IMR-90 (cell line): Measurements from ENCODE around the gene KAZN. TPM values are rescaled to one million over a fixed set of nuclear protein-coding genes. Genes with fewer than 3 reads are reported as not detected.

Source experiments
- ATAC-seq: fragments of 200-7000 bp; cut with Tn5 transposase; 2 replicates; pipeline ENCODE4 v1.9.1; 2020; ENCODE audit warnings: low read depth, mild to moderate bottlenecking, moderate library complexity
- BruUV-seq: library from RNA; stranded (reverse); fragments of 400-500 nt; replicated peaks from 2 replicates; lab custom pipeline; 2021; lab: Mats Ljungman, UMichigan
- CTCF ChIA-PET: fragments of 300-600 bp; formaldehyde crosslinking; extraction: SDS; loops from one replicate; lab custom pipeline; 2021; ENCODE audit warnings: antibody characterized with exemption; lab: Yijun Ruan, JAX
- POLR2A ChIA-PET: fragments of 300-600 bp; sonication (Branson Sonifier 250); formaldehyde crosslinking; loops from one replicate; lab custom pipeline; 2022; ENCODE audit warnings: antibody characterized with exemption; ENCODE audit not compliant: unreplicated experiment; lab: Charles Lee
- DNase-seq: peaks from one replicate; pipeline ENCODE4 v3.0.0; 2013
- H2AFZ ChIP-seq: replicated peaks from 2 replicates; pipeline ENCODE3; 2013; ENCODE audit warnings: low read length, mild to moderate bottlenecking; ENCODE audit not compliant: poor library complexity
- H2AK5ac ChIP-seq: 2 replicates; pipeline ENCODE4 v1.6.1; 2013; ENCODE audit warnings: low read depth, low read length, inconsistent platforms
- H2AK9ac ChIP-seq: replicated peaks from 2 replicates; pipeline ENCODE3; 2013; ENCODE audit warnings: mild to moderate bottlenecking, low read depth, low read length, moderate library complexity; ENCODE audit not compliant: poor library complexity
- H2BK120ac ChIP-seq: 2 replicates; pipeline ENCODE4 v1.6.1; 2013; ENCODE audit warnings: low read depth, low read length, inconsistent platforms
- H2BK15ac ChIP-seq: 3 replicates; pipeline ENCODE4 v1.6.1; 2013; ENCODE audit warnings: low read depth, low read length, inconsistent platforms
- H2BK20ac ChIP-seq: 2 replicates; pipeline ENCODE4 v1.6.1; 2013; ENCODE audit warnings: low read depth, mild to moderate bottlenecking, inconsistent platforms, low read length, moderate library complexity
- H2BK5ac ChIP-seq: 2 replicates; pipeline ENCODE4 v1.6.1; 2013; ENCODE audit warnings: mild to moderate bottlenecking, low read depth, low read length, inconsistent platforms; ENCODE audit not compliant: poor library complexity, severe bottlenecking
- H3K14ac ChIP-seq: replicated peaks from 2 replicates; pipeline ENCODE4 v1.6.1; 2013; ENCODE audit warnings: low read depth, low read length, inconsistent platforms
- H3K18ac ChIP-seq: 2 replicates; pipeline ENCODE4 v1.6.1; 2013; ENCODE audit warnings: low read depth, low read length, control low read depth
- H3K23ac ChIP-seq: 2 replicates; pipeline ENCODE4 v1.6.1; 2013; ENCODE audit warnings: low read depth, low read length, inconsistent platforms
- H3K27ac ChIP-seq: 2 replicates; pipeline ENCODE4 v1.5.1; 2013; ENCODE audit warnings: mild to moderate bottlenecking, control low read depth, low read length; ENCODE audit not compliant: insufficient read depth
- H3K27me3 ChIP-seq: 2 replicates; pipeline ENCODE4 v1.6.1; 2013; ENCODE audit warnings: low read length; ENCODE audit not compliant: control insufficient read depth, insufficient read depth
- H3K36me3 ChIP-seq: 2 replicates; pipeline ENCODE4 v1.6.1; 2013; ENCODE audit warnings: low read length, mixed read lengths; ENCODE audit not compliant: control insufficient read depth, insufficient read depth
- H3K4ac ChIP-seq: 2 replicates; pipeline ENCODE4 v1.6.1; 2013; ENCODE audit warnings: low read depth, low read length, inconsistent platforms
- H3K4me1 ChIP-seq: 2 replicates; pipeline ENCODE4 v1.6.1; 2013; ENCODE audit warnings: low read length, mixed read lengths; ENCODE audit not compliant: control insufficient read depth, insufficient read depth
- H3K4me2 ChIP-seq: 2 replicates; pipeline ENCODE4 v1.6.1; 2013; ENCODE audit warnings: low read depth, mild to moderate bottlenecking, control low read depth, low read length, moderate library complexity
- H3K4me3 ChIP-seq: 2 replicates; pipeline ENCODE4 v1.5.1; 2013; ENCODE audit warnings: low read depth, mild to moderate bottlenecking, control low read depth, low read length, moderate library complexity; ENCODE audit not compliant: insufficient read depth
- H3K56ac ChIP-seq: 2 replicates; pipeline ENCODE4 v1.6.1; 2013; ENCODE audit warnings: low read length, inconsistent platforms; ENCODE audit not compliant: insufficient read depth; ENCODE audit errors: extremely low read depth
- H3K79me1 ChIP-seq, 2 experiments: 2 replicates each; pipeline ENCODE4 v1.6.1; 2013; ENCODE audit warnings: low read length in 2 of 2, inconsistent platforms in 1 of 2, low read depth in 1 of 2
- H3K9ac ChIP-seq: 2 replicates; pipeline ENCODE4 v1.6.1; 2013; ENCODE audit warnings: low read depth, low read length, control low read depth
- H3K9me1 ChIP-seq: 2 replicates; pipeline ENCODE4 v1.6.1; 2013; ENCODE audit warnings: low read length, inconsistent platforms; ENCODE audit not compliant: insufficient read depth
- H3K9me3 ChIP-seq: 2 replicates; pipeline ENCODE4 v1.6.1; 2013; ENCODE audit warnings: low read length; ENCODE audit not compliant: control insufficient read depth, insufficient read depth
- H4K20me1 ChIP-seq: 2 replicates; pipeline ENCODE4 v1.6.1; 2013; ENCODE audit warnings: low read length, inconsistent platforms; ENCODE audit not compliant: insufficient read depth
- H4K5ac ChIP-seq: 2 replicates; pipeline ENCODE4 v1.6.1; 2013; ENCODE audit warnings: mild to moderate bottlenecking, low read depth, low read length, control low read depth
- H4K8ac ChIP-seq, 2 experiments: 2 replicates each; pipeline ENCODE4 v1.6.1; 2013; ENCODE audit warnings: low read depth in 2 of 2, low read length in 2 of 2, control low read depth in 1 of 2, inconsistent platforms in 1 of 2
- H4K91ac ChIP-seq: 2 replicates; pipeline ENCODE4 v1.6.1; 2013; ENCODE audit warnings: low read depth, low read length, inconsistent platforms; ENCODE audit not compliant: insufficient read depth
- CEBPB ChIP-seq: IDR thresholded peaks from 2 replicates; pipeline ENCODE4 v1.6.1; 2012; ENCODE audit warnings: low read depth, low read length, improper control_type of control experiment
- RAD21 ChIP-seq: IDR thresholded peaks from 2 replicates; pipeline ENCODE4 v1.6.1; 2012; ENCODE audit warnings: low read length, improper control_type of control experiment
- RFX5 ChIP-seq: IDR thresholded peaks from 2 replicates; pipeline ENCODE4 v1.8.0; 2012; ENCODE audit warnings: low read depth, mild to moderate bottlenecking, low read length, moderate library complexity
- WGBS, 2 experiments: methylation state at CpG; one replicate each; pipeline versions ENCODE4 v1.1.5 to v1.1.7; 2013; ENCODE audit warnings: missing lambda C conversion rate in 2 of 2; ENCODE audit not compliant: insufficient read length in 1 of 2; ENCODE audit errors: extremely low coverage in 2 of 2; 5-methylcytosine and 5-hydroxymethylcytosine counted together
- dilution Hi-C: fragments of 300-500 bp; cut with HindIII; formaldehyde crosslinking; loops from one replicate; pipeline ENCODE4 v1.14.3; 2018; ENCODE audit warnings: low sequenced_read_pairs; ENCODE audit not compliant: unreplicated experiment
- in situ Hi-C: fragments of 300-500 bp; cut with MboI; formaldehyde crosslinking; loops from 3 replicates; pipeline ENCODE4 v1.14.3; 2019; ENCODE audit warnings: low sequenced_read_pairs, inconsistent platforms, mixed read lengths
- intact Hi-C: fragments of 100-400 bp; cut with micrococcal nuclease; formaldehyde crosslinking; loops from 2 replicates; pipeline ENCODE4 v1.10.0; 2022
- polyA plus RNA-seq, 3 experiments: library from polyadenylated mRNA; depleted of rRNA; stranded (reverse); fragments of >200 nt; gene quantifications; 2 replicates each; pipeline ENCODE4 v1.2.3, GENCODE V29; 2012; ENCODE audit warnings: low replicate concordance in 1 of 3
- total RNA-seq: library from RNA; depleted of rRNA; stranded (reverse); fragments of >200 nt; gene quantifications from 2 replicates; pipeline ENCODE4 v1.2.3, GENCODE V29; 2012
- TF ChIP-seq, protein P1 (sequence below): conservative IDR thresholded peaks from 2 replicates; pipeline ENCODE4 v1.5.1; 2012; ENCODE audit warnings: mild to moderate bottlenecking, low read depth, low read length, improper control_type of control experiment

KAZN gene
- total and polyA plus RNA-seq, 2 of the 4 experiments (the other 2 are of a cell fraction): 5.2 to 10.5 TPM

DNA sequence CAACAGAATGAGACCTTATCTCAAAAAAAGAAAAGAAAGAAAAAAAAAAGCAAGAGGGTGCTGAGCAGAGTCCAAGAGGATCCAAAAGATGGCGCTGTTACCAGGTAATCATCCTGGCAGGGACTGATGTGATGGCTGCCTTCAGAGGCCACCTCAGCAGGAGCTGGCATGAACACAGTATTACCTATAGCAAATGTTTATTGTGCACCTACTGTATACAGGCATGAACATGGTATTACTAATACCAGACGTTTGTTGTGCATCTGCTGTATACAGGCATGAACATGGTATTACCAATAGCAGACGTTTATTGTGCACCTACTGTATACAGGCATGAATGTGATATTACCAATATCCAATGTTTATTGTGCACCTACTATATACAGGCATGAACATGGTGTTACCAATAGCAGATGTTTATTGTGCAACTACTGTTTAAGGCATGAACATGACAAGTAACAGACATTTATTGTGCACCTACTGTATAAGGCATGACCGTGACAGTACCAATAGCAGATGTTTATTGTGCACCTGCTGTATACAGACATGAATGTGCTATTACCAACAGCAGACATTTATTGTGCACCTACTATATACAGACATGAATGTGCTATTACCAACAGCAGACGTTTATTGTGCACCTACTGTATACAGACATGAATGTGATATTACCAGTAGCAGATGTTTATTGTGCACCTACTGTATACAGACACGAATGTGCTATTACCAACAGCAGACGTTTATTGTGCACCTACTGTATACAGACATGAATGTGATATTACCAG lies 439.9 kb downstream of the KAZN start:
- no peaks in the 10 kb centered on the region for H3K27me3 ChIP-seq
- no peak overlapping the region for H4K91ac ChIP-seq
- H3K79me1 ChIP-seq: peaks cover 15 to 19% of the 10 kb centered on the region in 2 experiments
- dilution Hi-C loops (no loop called here), intact Hi-C loops (no loop called here), in situ Hi-C loops (no loop called here)
- H3K56ac ChIP-seq: no peak overlapping the region
- H3K23ac ChIP-seq: no peak overlapping the region
- peaks cover 3% of the 10 kb centered on the region; the same call in 1 of the 2 replicates for H3K9me1 ChIP-seq
- no peak overlapping the region for H3K27ac ChIP-seq
- no peak overlapping the region for H2AK9ac ChIP-seq
- no peak overlapping the region for H4K8ac ChIP-seq
- TF ChIP-seq CEBPB: peak; percentile 56
- TF ChIP-seq, protein P1, sequence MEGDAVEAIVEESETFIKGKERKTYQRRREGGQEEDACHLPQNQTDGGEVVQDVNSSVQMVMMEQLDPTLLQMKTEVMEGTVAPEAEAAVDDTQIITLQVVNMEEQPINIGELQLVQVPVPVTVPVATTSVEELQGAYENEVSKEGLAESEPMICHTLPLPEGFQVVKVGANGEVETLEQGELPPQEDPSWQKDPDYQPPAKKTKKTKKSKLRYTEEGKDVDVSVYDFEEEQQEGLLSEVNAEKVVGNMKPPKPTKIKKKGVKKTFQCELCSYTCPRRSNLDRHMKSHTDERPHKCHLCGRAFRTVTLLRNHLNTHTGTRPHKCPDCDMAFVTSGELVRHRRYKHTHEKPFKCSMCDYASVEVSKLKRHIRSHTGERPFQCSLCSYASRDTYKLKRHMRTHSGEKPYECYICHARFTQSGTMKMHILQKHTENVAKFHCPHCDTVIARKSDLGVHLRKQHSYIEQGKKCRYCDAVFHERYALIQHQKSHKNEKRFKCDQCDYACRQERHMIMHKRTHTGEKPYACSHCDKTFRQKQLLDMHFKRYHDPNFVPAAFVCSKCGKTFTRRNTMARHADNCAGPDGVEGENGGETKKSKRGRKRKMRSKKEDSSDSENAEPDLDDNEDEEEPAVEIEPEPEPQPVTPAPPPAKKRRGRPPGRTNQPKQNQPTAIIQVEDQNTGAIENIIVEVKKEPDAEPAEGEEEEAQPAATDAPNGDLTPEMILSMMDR: peak; percentile 38
- no peak for TF ChIP-seq RFX5
- 0 out of 2 replicates have a peak, but pooled peaks have one; percentile 19 for TF ChIP-seq RAD21
- H3K18ac ChIP-seq: no peak overlapping the region
- peaks cover 11% of the 10 kb centered on the region for H4K20me1 ChIP-seq
- peaks cover 6% of the 10 kb centered on the region for H3K36me3 ChIP-seq
- H2AFZ ChIP-seq: no peak overlapping the region
- H3K4me1 ChIP-seq: peaks cover 2% of the 10 kb centered on the region; the same call in 1 of the 2 replicates
- H4K5ac ChIP-seq: no peak overlapping the region
- no peak overlapping the region for H2BK5ac ChIP-seq
- ChIA-PET CTCF (no interaction called here), POLR2A (interaction anchor here (0.7 kb wide), 1 partner anchor 472 kb away, joined by 9 read pairs; no protein-coding TSS in a partner anchor)
- H3K4me3 ChIP-seq: no peak overlapping the region
- H2AK5ac ChIP-seq: no peak overlapping the region
- 100% methylated on average over 1 of the region's 7 CpGs; no CpG with 5 or more reads in 1 of the 2 experiments for WGBS, 2 experiments
- no peak overlapping the region for H3K4ac ChIP-seq
- no peak overlapping the region for H3K4me2 ChIP-seq
- DNase-seq (peak; percentile 33), ATAC-seq (no peak)
- no peak overlapping the region for H3K14ac ChIP-seq
- H3K9ac ChIP-seq: no peak overlapping the region
- no peak overlapping the region for H2BK15ac ChIP-seq
- H3K9me3 ChIP-seq: no peaks in the 10 kb centered on the region
- H2BK120ac ChIP-seq: no peak overlapping the region
- no peak overlapping the region for H2BK20ac ChIP-seq
- no TSS peak for BruUV-seq
